Measurements from ENCODE around the gene PRLR.

Gene PRLR

DNA sequence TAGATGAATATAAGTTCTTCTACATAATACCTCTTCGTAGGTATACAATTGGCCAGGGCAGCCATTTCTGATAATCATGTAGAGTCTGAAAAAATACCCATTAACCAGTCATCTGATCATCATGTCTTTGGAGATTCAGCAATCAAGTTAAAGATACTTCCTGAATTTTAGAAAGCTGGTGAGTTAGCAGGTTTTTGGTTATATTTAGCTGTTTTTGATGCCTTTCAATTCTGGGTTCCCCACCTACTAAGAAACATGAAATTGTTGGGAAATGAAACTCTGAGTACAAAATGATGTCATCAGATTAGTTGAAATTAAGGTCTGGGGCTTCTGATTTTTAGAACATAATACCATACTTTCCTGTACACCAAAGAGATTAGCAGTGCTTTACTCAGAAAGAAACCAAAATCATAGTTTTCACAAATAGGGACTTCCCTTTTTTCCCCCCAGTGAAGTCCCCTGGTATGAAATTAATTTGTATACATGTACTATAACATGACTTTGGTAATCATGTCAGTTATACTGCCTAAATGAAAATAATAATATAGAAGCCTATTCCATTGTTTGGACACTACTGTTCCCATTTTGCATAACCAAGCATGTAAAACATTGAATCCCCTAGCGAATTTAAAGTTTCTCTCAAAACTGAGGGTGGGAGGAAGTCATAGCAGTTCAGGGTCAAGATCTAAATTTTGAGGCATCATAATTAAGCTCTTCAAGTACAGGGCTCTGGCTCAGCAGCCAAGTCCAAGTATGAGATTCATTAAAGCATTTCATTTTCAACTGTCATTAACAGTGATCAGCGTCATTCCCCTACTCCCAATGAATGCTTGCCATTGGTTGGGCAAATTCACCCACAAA is 17.9 kb downstream of the PRLR start:
- no peak for DNase-seq (ENCODE audit: low read depth)
- no peak overlapping the region for H3K4me3 ChIP-seq (ENCODE audit: low read depth, low read length)
- TF ChIP-seq, protein P1, sequence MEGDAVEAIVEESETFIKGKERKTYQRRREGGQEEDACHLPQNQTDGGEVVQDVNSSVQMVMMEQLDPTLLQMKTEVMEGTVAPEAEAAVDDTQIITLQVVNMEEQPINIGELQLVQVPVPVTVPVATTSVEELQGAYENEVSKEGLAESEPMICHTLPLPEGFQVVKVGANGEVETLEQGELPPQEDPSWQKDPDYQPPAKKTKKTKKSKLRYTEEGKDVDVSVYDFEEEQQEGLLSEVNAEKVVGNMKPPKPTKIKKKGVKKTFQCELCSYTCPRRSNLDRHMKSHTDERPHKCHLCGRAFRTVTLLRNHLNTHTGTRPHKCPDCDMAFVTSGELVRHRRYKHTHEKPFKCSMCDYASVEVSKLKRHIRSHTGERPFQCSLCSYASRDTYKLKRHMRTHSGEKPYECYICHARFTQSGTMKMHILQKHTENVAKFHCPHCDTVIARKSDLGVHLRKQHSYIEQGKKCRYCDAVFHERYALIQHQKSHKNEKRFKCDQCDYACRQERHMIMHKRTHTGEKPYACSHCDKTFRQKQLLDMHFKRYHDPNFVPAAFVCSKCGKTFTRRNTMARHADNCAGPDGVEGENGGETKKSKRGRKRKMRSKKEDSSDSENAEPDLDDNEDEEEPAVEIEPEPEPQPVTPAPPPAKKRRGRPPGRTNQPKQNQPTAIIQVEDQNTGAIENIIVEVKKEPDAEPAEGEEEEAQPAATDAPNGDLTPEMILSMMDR (IDR thresholded peaks at IDR 0.05; ENCODE audit: control insufficient read depth, extremely low read depth, insufficient read depth): no peak

DNA sequence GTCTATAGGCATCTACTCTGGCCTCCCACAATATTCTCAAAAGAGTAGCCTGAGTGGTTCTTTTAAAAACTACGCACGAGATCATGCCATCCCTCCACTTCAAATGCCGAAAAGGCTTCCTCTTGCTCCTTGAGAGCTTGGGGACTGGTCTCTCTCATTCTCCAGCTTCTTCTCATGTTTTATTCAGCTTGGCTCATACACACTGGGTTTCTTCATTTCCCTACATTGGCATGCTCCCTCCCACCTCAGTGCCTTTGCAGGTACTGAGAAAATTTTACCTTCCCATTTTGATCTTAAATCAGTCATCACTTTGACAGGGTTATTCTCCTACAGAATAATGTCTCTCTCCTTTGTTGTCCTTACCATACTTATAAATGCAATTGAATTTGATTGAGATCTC is 20.4 kb downstream of the PRLR start:
- TF ChIP-seq, protein P1 (IDR thresholded peaks at IDR 0.05; ENCODE audit: control insufficient read depth, extremely low read depth, insufficient read depth): no peak
- DNase-seq (ENCODE audit: low read depth): no peak
- H3K4me3 ChIP-seq (ENCODE audit: low read depth, low read length): no peak overlapping the region

DNA sequence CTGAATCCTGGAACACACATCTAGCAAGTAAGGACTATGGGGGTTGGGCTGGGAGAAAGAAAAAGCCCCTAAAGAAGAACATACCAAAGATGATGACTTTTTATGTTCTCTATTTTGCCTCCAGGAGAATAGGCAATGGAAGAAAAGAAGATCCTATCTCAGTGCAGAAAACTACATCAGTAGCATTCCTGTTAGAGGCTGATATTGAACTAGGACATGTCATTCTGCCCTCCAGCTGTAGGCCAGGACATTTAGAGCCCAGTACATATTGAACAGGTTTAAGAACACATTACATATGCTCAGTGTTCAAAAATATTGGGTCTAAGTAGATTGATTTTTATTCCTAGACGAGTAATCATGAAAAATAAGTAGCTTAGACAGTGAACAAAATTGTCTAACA is 24.7 kb downstream of the PRLR start:
- H3K4me3 ChIP-seq (ENCODE audit: low read depth, low read length): no peak overlapping the region
- TF ChIP-seq, protein P1 (IDR thresholded peaks at IDR 0.05; ENCODE audit: control insufficient read depth, extremely low read depth, insufficient read depth): no peak
- DNase-seq (ENCODE audit: low read depth): no peak

DNA sequence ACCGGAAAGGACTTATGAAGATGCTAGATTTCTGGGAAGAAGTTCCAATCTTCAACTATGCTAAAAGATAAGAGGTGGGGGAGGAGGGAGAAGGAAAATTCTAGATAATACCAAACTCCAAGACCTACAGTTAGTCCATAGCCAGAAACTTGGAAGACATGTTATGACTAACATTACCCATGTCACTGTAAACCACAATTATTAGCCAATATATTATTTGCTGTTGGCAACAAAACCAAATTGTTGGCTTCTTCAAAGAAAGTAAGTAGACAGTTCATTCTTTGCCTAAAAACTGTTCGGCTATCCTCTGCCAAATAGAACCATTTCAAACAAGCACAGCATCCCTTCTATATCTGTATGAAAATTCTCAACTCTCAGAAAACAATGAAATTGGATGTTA is 25.1 kb downstream of the PRLR start:
- no peak overlapping the region for H3K4me3 ChIP-seq (ENCODE audit: low read depth, low read length)
- TF ChIP-seq, protein P1 (IDR thresholded peaks at IDR 0.05; ENCODE audit: control insufficient read depth, extremely low read depth, insufficient read depth): no peak
- no peak for DNase-seq (ENCODE audit: low read depth)

DNA sequence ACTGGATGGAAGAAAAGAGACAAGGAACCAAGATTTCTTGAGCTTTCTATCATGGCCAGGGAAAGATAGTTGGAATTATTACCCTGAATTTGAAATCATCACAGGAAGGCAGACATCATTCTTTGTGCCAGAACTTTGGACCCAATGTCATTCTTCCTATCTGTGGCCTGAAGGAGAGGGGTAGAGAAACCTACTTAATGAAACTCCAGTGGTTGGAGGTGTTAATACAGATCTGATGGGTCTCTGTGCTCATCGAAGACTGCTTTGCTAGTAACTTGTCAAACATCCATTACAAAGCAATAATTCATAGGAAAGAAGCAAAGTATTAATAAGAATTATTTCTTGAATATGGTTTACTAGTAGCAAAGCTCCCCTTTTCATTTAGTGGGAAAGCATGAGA is 26.9 kb downstream of the PRLR start:
- H3K4me3 ChIP-seq (ENCODE audit: low read depth, low read length): no peak overlapping the region
- TF ChIP-seq, protein P1 (IDR thresholded peaks at IDR 0.05; ENCODE audit: control insufficient read depth, extremely low read depth, insufficient read depth): no peak
- DNase-seq (ENCODE audit: low read depth): no peak

DNA sequence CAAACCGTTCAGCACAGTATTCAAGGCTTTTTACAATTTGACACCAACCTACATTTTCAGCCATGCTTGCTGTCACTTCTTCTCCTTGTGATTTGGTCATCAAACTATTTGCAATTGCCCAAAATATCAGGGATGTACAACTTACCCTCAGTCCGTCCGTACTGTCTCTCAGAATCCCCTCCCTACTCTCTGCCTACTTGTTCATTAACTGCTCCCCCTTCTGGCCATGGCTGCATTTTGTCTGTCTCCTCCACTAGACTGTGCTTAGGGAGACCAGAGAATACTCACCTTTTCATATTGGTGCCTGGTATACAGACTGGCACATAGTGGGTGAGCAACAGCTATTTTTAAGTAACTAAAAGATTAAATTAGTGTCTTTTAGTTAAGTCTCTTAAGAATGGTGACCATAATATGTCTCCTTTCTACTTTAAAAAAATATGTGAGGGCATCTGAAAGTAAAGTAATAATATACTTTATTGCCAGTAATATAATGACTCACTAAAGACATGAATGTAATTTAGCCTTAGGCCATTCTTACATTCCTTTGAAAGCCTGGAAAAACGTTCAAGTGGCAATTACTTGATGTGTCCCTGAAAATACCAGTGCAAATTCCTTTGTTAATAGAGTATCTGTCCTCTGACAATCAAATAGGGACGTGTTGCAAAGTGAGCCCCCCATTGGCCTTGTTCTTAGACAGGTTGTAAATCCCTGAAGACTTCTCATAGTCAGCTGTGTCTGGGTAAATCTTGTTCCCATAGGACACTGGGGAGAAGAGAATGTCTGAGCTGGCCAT is 27.8 kb downstream of the PRLR start:
- H3K4me3 ChIP-seq (ENCODE audit: low read depth, low read length): no peak overlapping the region
- TF ChIP-seq, protein P1 (IDR thresholded peaks at IDR 0.05; ENCODE audit: control insufficient read depth, extremely low read depth, insufficient read depth): peak; percentile 61
- DNase-seq (ENCODE audit: low read depth): no peak
